Ascending aorta (tissue), 2 donors: ENCODE results near the gene ADAMTS1. TPM values are rescaled to one million over a fixed set of nuclear protein-coding genes. Genes with fewer than 3 reads are reported as not detected.

Experiments used
- DNase-seq, 2 donors: peaks; one replicate each; pipeline ENCODE4 v3.0.0-alpha.2; 2019; ENCODE audit warnings: low spot score in 2 of 2
- H3K27ac ChIP-seq, 2 donors: fragments of 200-600 bp; sonication (generic); one replicate each; pipeline ENCODE4 v1.5.1; 2016 to 2017; ENCODE audit warnings: mild to moderate bottlenecking in 1 of 2
- H3K27me3 ChIP-seq: fragments of 200-600 bp; sonication (generic); one replicate; pipeline ENCODE4 v1.5.1; 2017
- H3K36me3 ChIP-seq, 2 donors: fragments of 200-600 bp; sonication (generic); one replicate each; pipeline ENCODE4 v1.5.1; 2016
- H3K4me1 ChIP-seq, 2 donors: fragments of 200-600 bp; sonication (generic); one replicate each; pipeline ENCODE4 v1.5.1; 2016 to 2017; ENCODE audit warnings: mild to moderate bottlenecking in 1 of 2
- H3K4me3 ChIP-seq, 2 donors: fragments of 200-600 bp; sonication (generic); one replicate each; pipeline ENCODE4 v1.5.1; 2016 to 2017; ENCODE audit warnings: mild to moderate bottlenecking in 1 of 2
- H3K9me3 ChIP-seq, 2 donors: fragments of 200-600 bp; sonication (generic); one replicate each; pipeline ENCODE4 v1.5.1; 2016
- CTCF ChIP-seq, 3 experiments: fragments of 200-600 bp in 2 of 3; fragments of 450-650 bp in 1 of 3; sonication (generic) in 2 of 3; IDR thresholded peaks; one replicate each; pipeline ENCODE4 v1.5.1; 2016 to 2019; ENCODE audit warnings: antibody characterized with exemption in 3 of 3, mild to moderate bottlenecking in 1 of 3, moderate library complexity in 1 of 3
- intact Hi-C: fragments of 100-400 bp; cut with DNase I; formaldehyde crosslinking; loops from one replicate; pipeline ENCODE4 v1.15.1; 2023
- total RNA-seq: library from RNA; depleted of rRNA; stranded (reverse); fragments of >200 nt; gene quantifications from one replicate; pipeline ENCODE4 v1.1.0, GENCODE V29; 2016

The ADAMTS1 gene
- total RNA-seq, 1 donor from 2014 or later, result 672 TPM

- no peak overlapping the region for H3K27ac ChIP-seq
- no peaks in the 10 kb centered on the region for H3K9me3 ChIP-seq
- no peak for DNase-seq
- no peaks in the 10 kb centered on the region for H3K27me3 ChIP-seq
- no peaks in the 10 kb centered on the region for H3K36me3 ChIP-seq
- intact Hi-C loops, result no loop called here
- no peak overlapping the region for H3K4me3 ChIP-seq
- H3K4me1 ChIP-seq, result no peaks in the 10 kb centered on the region
- no peak for TF ChIP-seq CTCF (IDR thresholded peaks at IDR 0.05)
These were observed 24.7 kb downstream of the ADAMTS1 start for GRCh38 chr21:26820509-26820908.

GRCh38 chr21:26819740-26820324 lies 25.4 kb downstream of the ADAMTS1 start:
- DNase-seq, result no peak
- Histone ChIP-seq H3K36me3 (no peaks in the 10 kb centered on the region), H3K4me3 (no peak overlapping the region), H3K9me3 (no peaks in the 10 kb centered on the region), H3K27me3 (no peaks in the 10 kb centered on the region), H3K27ac (no peak overlapping the region), H3K4me1 (no peaks in the 10 kb centered on the region)
- intact Hi-C loops, result no loop called here
- no peak for TF ChIP-seq CTCF (IDR thresholded peaks at IDR 0.05)

- no peak overlapping the region for H3K27ac ChIP-seq
- no peaks in the 10 kb centered on the region for H3K4me1 ChIP-seq
- no peak for TF ChIP-seq CTCF (IDR thresholded peaks at IDR 0.05)
- intact Hi-C loops, result no loop called here
- H3K36me3 ChIP-seq, result no peaks in the 10 kb centered on the region
- no peaks in the 10 kb centered on the region for H3K27me3 ChIP-seq
- no peak overlapping the region for H3K4me3 ChIP-seq
- DNase-seq, result no peak
- H3K9me3 ChIP-seq, result no peaks in the 10 kb centered on the region
These were observed 26.3 kb downstream of the ADAMTS1 start for GRCh38 chr21:26818906-26819305.

GRCh38 chr21:26815197-26815596 lies 30.0 kb downstream of the ADAMTS1 start:
- H3K4me3 ChIP-seq, result no peak overlapping the region
- intact Hi-C loops, result no loop called here
- no peaks in the 10 kb centered on the region for H3K9me3 ChIP-seq
- no peaks in the 10 kb centered on the region for H3K4me1 ChIP-seq
- no peaks in the 10 kb centered on the region for H3K27me3 ChIP-seq
- peak overlapping the region in 1 of 2 donors; percentile 12 for H3K27ac ChIP-seq
- H3K36me3 ChIP-seq, result no peaks in the 10 kb centered on the region
- no peak for DNase-seq
- TF ChIP-seq CTCF (IDR thresholded peaks at IDR 0.05), result no peak

- no peak overlapping the region for H3K4me3 ChIP-seq
- H3K9me3 ChIP-seq, result no peaks in the 10 kb centered on the region
- no peaks in the 10 kb centered on the region for H3K4me1 ChIP-seq
- H3K27me3 ChIP-seq, result no peaks in the 10 kb centered on the region
- intact Hi-C loops, result no loop called here
- DNase-seq, result no peak
- no peak for TF ChIP-seq CTCF (IDR thresholded peaks at IDR 0.05)
- no peak overlapping the region for H3K27ac ChIP-seq
- H3K36me3 ChIP-seq, result no peaks in the 10 kb centered on the region
These were observed 30.8 kb downstream of the ADAMTS1 start for GRCh38 chr21:26814386-26814785.
